Measurements from ENCODE around the gene ZDHHC11B. TPM values are rescaled to one million over a fixed set of nuclear protein-coding genes. Genes with fewer than 3 reads are reported as not detected.
"Not testable (repeated sequence)": the region's sequence is repeated elsewhere in the genome, so short reads cannot be mapped to it uniquely, and the experiment has no call there.

ZDHHC11B gene
- polyA plus RNA-seq, 1 donor: 7.3 TPM

- DNase-seq: not testable (repeated sequence)
Observed at GRCh38 chr5:783881-784427, 575 bp downstream of the ZDHHC11B start.

GRCh38 chr5:783049-783802, 1.3 kb downstream of the ZDHHC11B start:
- not testable (repeated sequence) for DNase-seq

GRCh38 chr5:782356-782755, 2.2 kb downstream of the ZDHHC11B start:
- DNase-seq: not testable (repeated sequence)

- not testable (repeated sequence) for DNase-seq
Observed at GRCh38 chr5:780571-780970, 4.0 kb downstream of the ZDHHC11B start.

GRCh38 chr5:778967-779366, 5.6 kb downstream of the ZDHHC11B start:
- not testable (repeated sequence) for DNase-seq

- not testable (repeated sequence) for DNase-seq
Observed at GRCh38 chr5:778421-778820, 6.1 kb downstream of the ZDHHC11B start.

GRCh38 chr5:777756-778161, 6.8 kb downstream of the ZDHHC11B start:
- no peak for DNase-seq

- no peak for DNase-seq
Observed at GRCh38 chr5:776862-777711, 7.4 kb downstream of the ZDHHC11B start.

GRCh38 chr5:775961-776861, 8.3 kb downstream of the ZDHHC11B start:
- DNase-seq: no peak

- DNase-seq: not testable (repeated sequence)
Observed at GRCh38 chr5:775595-775960, 9.0 kb downstream of the ZDHHC11B start.

- not testable (repeated sequence) for DNase-seq
Observed at GRCh38 chr5:774854-775505, 9.5 kb downstream of the ZDHHC11B start.

GRCh38 chr5:774304-774703, 10.2 kb downstream of the ZDHHC11B start:
- not testable (repeated sequence) for DNase-seq

- DNase-seq: no peak
Observed at GRCh38 chr5:773517-774264, 10.8 kb downstream of the ZDHHC11B start.

- DNase-seq: not testable (repeated sequence)
Observed at GRCh38 chr5:772931-773330, 11.6 kb downstream of the ZDHHC11B start.

- DNase-seq: not testable (repeated sequence)
Observed at GRCh38 chr5:772547-772890, 12.0 kb downstream of the ZDHHC11B start.

- not testable (repeated sequence) for DNase-seq
Observed at GRCh38 chr5:771841-772546, 12.5 kb downstream of the ZDHHC11B start.

- not testable (repeated sequence) for DNase-seq
Observed at GRCh38 chr5:771087-771781, 13.3 kb downstream of the ZDHHC11B start.

- DNase-seq: not testable (repeated sequence)
Observed at GRCh38 chr5:770585-770984, 13.9 kb downstream of the ZDHHC11B start.

- not testable (repeated sequence) for DNase-seq
Observed at GRCh38 chr5:769485-770145, 14.9 kb downstream of the ZDHHC11B start.
